ENCODE measurements around the gene SLC35A3. TPM values are rescaled to one million over a fixed set of nuclear protein-coding genes. Genes with fewer than 3 reads are reported as not detected.
"Not testable (repeated sequence)": the region's sequence is repeated elsewhere in the genome, so short reads cannot be mapped to it uniquely, and the experiment has no call there.

The SLC35A3 gene
- total and polyA plus RNA-seq, 9 donors = 8.7 to 17.7 (median 12.6) TPM

DNA sequence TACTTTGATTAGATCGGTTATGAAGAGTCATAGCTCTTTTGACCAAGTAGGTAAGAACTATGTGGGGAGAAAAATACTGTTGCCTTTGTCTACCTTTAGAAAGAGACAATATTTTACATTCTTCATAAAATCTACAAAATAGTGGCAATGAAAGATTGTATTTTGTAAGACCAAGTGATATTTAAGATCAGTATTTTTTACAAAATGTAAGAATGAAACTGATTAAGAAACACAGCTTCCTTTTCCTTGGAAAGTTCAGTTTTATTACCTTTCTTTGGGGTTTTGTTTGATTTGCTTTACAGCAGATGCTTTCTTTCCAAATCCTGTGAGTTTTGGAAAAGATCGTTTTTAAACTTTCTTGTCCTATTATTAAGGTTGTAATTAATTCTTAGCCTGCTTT, 69.8 kb downstream of the SLC35A3 start:
- H3K36me3 ChIP-seq (ENCODE audit: control insufficient read depth, insufficient read depth, low read length) = no peaks in the 10 kb centered on the region
- peak overlapping the region; percentile 99 for H3K27ac ChIP-seq (ENCODE audit: low read length)
- no peaks in the 10 kb centered on the region for H3K27me3 ChIP-seq (ENCODE audit: control insufficient read depth, insufficient read depth, low read length)
- peaks cover 3% of the 10 kb centered on the region for H3K4me1 ChIP-seq (ENCODE audit: control insufficient read depth, insufficient read depth, low read length)
- no peak for DNase-seq
- WGBS (ENCODE audit: insufficient coverage) = no CpG with 5 or more reads among the region's 2 CpGs
- no peak overlapping the region for H3K4me3 ChIP-seq (ENCODE audit: low read length)
- H3K9me3 ChIP-seq (replicated peaks; ENCODE audit: control insufficient read depth, low read depth, low read length) = peaks cover under 1% of the 10 kb centered on the region

DNA sequence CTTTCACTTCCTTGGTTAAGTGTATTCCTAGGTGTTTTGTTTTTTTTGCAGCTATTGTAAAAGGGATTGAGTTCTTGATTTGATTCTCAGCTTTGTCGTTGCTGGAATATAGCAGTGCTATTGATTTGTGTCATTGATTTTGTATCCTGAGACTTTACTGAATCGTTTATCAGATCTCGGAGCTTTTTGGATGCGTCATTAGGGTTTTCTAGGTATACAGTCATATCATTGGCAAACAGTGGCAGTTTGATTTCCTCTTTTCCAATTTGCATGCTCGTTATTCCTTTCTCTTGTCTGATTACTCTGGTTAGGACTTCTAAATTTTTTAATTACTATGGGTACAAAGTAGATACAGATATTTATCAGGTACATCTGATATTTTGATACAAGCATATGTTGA, 75.4 kb downstream of the SLC35A3 start:
- Histone ChIP-seq H3K4me1 (ENCODE audit: control insufficient read depth, insufficient read depth, low read length) (no peaks in the 10 kb centered on the region), H3K27me3 (ENCODE audit: control insufficient read depth, insufficient read depth, low read length) (no peaks in the 10 kb centered on the region), H3K36me3 (ENCODE audit: control insufficient read depth, insufficient read depth, low read length) (peaks cover 3% of the 10 kb centered on the region), H3K4me3 (ENCODE audit: low read length) (no peak overlapping the region), H3K9me3 (replicated peaks; ENCODE audit: control insufficient read depth, low read depth, low read length) (peaks cover 4% of the 10 kb centered on the region), H3K27ac (ENCODE audit: low read length) (no peak overlapping the region)
- 100% methylated on average over 2 of the region's 5 CpGs for WGBS (ENCODE audit: insufficient coverage)
- DNase-seq = no peak

DNA sequence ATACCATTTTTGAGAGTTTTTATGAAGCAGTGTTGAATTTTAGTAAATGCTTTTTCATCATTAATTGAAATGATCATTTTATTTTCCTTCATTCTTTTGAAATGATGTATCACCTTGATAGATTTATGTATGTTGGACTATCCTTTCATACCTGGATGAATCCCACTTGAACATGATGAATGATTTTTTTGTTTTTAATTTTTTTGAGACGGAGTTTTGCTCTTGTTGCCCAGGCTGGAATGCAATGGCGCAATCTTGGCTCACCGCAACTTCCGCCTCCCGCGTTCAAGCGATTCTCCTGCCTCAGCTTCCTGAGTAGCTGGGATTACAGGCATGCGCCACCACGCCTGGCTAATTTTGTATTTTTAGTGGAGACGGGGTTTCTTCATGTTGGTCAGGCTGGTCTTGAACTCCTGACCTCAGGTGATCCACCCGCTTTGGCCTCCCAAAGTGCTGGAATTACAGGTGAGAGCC, 77.5 kb downstream of the SLC35A3 start:
- not testable (repeated sequence) for DNase-seq; H3K4me1 ChIP-seq (ENCODE audit: control insufficient read depth, insufficient read depth, low read length); H3K4me3 ChIP-seq (ENCODE audit: low read length); H3K27me3 ChIP-seq (ENCODE audit: control insufficient read depth, insufficient read depth, low read length); H3K36me3 ChIP-seq (ENCODE audit: control insufficient read depth, insufficient read depth, low read length); H3K9me3 ChIP-seq (replicated peaks; ENCODE audit: control insufficient read depth, low read depth, low read length); H3K27ac ChIP-seq (ENCODE audit: low read length)
- WGBS (ENCODE audit: insufficient coverage) = 100% methylated on average over 1 of the region's 11 CpGs

DNA sequence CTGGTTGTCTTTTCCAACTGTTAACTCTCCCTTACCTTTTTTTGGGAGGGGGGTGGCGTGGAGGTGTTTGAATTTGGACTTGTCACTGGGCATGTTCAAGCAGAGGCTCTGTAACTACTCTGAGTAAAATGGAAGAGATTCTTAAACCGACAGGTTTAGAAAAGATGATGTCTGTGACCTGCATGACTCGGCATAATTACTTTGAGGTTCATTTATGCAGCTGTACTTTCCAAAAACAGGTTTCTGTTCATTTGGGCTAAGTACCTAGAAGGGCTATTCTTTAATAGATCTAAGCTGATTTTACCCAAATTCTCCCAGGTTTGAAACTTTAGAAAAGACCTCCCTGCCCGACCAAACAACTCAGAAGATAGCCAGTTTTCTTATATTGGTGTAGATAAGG, 80.3 kb downstream of the SLC35A3 start:
- H3K36me3 ChIP-seq (ENCODE audit: control insufficient read depth, insufficient read depth, low read length) = peaks cover 6% of the 10 kb centered on the region
- no peak overlapping the region for H3K4me3 ChIP-seq (ENCODE audit: low read length)
- no peaks in the 10 kb centered on the region for H3K27me3 ChIP-seq (ENCODE audit: control insufficient read depth, insufficient read depth, low read length)
- WGBS (ENCODE audit: insufficient coverage) = 80% methylated on average over 2 of the region's 4 CpGs
- no peak for DNase-seq
- H3K4me1 ChIP-seq (ENCODE audit: control insufficient read depth, insufficient read depth, low read length) = no peaks in the 10 kb centered on the region
- H3K27ac ChIP-seq (ENCODE audit: low read length) = no peak overlapping the region
- peaks cover 2% of the 10 kb centered on the region for H3K9me3 ChIP-seq (replicated peaks; ENCODE audit: control insufficient read depth, low read depth, low read length)

DNA sequence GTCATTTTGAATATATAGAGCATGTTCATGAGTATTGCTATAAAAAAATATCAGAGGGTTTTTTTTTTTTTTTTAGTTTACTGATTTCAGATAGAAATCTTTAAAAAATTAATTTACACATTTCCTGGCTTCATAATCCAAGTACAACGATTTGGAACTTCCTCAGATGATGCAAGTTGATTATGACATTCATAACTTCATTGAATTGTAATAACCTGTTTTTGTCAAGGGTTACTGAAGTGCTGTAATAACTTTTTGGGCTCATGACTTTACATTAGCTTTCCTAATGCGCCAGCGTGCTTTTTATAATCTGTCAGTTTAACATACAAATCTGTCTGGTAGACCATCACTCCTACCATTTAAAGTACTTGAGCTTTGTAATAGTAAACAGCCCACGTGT, 81.6 kb downstream of the SLC35A3 start:
- H3K4me3 ChIP-seq (ENCODE audit: low read length) = no peak overlapping the region
- peaks cover 6% of the 10 kb centered on the region for H3K36me3 ChIP-seq (ENCODE audit: control insufficient read depth, insufficient read depth, low read length)
- no peaks in the 10 kb centered on the region for H3K4me1 ChIP-seq (ENCODE audit: control insufficient read depth, insufficient read depth, low read length)
- no peaks in the 10 kb centered on the region for H3K9me3 ChIP-seq (replicated peaks; ENCODE audit: control insufficient read depth, low read depth, low read length)
- no peak overlapping the region for H3K27ac ChIP-seq (ENCODE audit: low read length)
- WGBS (ENCODE audit: insufficient coverage) = no CpG with 5 or more reads among the region's 4 CpGs
- no peaks in the 10 kb centered on the region for H3K27me3 ChIP-seq (ENCODE audit: control insufficient read depth, insufficient read depth, low read length)
- no peak for DNase-seq

DNA sequence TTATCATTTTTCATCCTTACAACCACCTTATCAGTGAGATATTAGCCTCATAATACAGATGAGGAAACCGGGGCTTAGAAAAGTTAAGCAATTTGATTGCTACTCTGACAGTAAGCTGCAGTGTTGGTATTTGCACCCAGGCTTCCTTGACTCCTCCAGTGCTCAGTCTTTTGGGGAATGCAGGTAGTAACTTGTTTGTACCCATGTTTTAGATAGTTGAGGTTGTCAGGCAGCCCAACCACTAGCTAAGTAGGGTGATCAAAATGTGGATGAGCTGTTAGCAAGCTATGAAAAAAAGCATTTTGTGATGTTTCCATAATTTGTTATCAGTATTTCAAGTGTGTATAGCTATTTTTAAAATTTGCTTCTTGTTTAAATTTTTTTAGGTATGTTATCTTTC, 82.1 kb downstream of the SLC35A3 start:
- Histone ChIP-seq H3K4me1 (ENCODE audit: control insufficient read depth, insufficient read depth, low read length) (no peaks in the 10 kb centered on the region), H3K27ac (ENCODE audit: low read length) (no peak overlapping the region), H3K9me3 (replicated peaks; ENCODE audit: control insufficient read depth, low read depth, low read length) (no peaks in the 10 kb centered on the region), H3K4me3 (ENCODE audit: low read length) (no peak overlapping the region), H3K27me3 (ENCODE audit: control insufficient read depth, insufficient read depth, low read length) (no peaks in the 10 kb centered on the region), H3K36me3 (ENCODE audit: control insufficient read depth, insufficient read depth, low read length) (peaks cover 6% of the 10 kb centered on the region)
- no peak for DNase-seq
- WGBS (ENCODE audit: insufficient coverage) = no CpG with 5 or more reads among the region's 1 CpG

DNA sequence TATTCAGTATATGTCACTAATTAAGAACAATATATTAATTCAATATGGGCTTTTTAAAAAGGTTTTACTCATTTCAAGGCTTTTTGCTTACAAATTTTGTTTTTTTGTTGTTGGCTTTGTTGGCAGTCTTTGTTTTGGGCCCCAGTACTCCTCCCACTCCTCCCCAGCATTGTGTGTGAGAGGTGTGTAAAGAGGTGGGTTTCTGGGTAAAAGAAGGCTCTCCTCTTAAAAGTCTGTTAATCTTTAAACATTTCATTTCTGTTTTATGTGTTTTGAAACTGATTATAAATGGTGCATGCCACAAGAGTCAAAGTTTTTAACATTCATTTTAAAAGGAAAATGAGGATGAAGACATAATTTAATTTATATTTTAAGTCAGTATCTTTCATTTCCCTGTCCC, 83.3 kb downstream of the SLC35A3 start:
- H3K4me3 ChIP-seq (ENCODE audit: low read length) = no peak overlapping the region
- H3K4me1 ChIP-seq (ENCODE audit: control insufficient read depth, insufficient read depth, low read length) = no peaks in the 10 kb centered on the region
- no peaks in the 10 kb centered on the region for H3K9me3 ChIP-seq (replicated peaks; ENCODE audit: control insufficient read depth, low read depth, low read length)
- no peaks in the 10 kb centered on the region for H3K27me3 ChIP-seq (ENCODE audit: control insufficient read depth, insufficient read depth, low read length)
- no peak for DNase-seq
- H3K27ac ChIP-seq (ENCODE audit: low read length) = no peak overlapping the region
- H3K36me3 ChIP-seq (ENCODE audit: control insufficient read depth, insufficient read depth, low read length) = peaks cover 6% of the 10 kb centered on the region

DNA sequence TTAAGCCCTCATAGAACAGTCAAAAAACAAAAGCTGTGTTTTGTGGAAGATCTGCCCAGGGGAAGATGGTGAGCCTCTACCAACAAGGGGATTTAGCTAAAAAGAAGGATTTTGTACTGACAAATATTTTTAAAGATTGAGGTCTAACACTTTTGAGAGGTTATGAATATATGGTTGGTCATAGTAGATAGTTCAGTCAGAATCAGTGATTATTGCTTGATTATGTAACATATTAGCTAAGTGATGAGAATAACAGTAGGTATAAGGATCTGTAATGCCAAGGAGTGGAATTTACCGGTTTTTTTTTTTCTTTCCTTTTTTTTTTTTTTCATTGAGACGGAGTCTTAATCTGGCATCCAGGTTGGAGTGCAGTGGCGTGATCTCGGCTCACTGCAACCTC, 83.9 kb downstream of the SLC35A3 start:
- no peaks in the 10 kb centered on the region for H3K4me1 ChIP-seq (ENCODE audit: control insufficient read depth, insufficient read depth, low read length)
- DNase-seq = no peak
- H3K36me3 ChIP-seq (ENCODE audit: control insufficient read depth, insufficient read depth, low read length) = peaks cover 6% of the 10 kb centered on the region
- no peaks in the 10 kb centered on the region for H3K27me3 ChIP-seq (ENCODE audit: control insufficient read depth, insufficient read depth, low read length)
- H3K27ac ChIP-seq (ENCODE audit: low read length) = no peak overlapping the region
- no peaks in the 10 kb centered on the region for H3K9me3 ChIP-seq (replicated peaks; ENCODE audit: control insufficient read depth, low read depth, low read length)
- WGBS (ENCODE audit: insufficient coverage) = 80% methylated on average over 1 of the region's 4 CpGs
- no peak overlapping the region for H3K4me3 ChIP-seq (ENCODE audit: low read length)

DNA sequence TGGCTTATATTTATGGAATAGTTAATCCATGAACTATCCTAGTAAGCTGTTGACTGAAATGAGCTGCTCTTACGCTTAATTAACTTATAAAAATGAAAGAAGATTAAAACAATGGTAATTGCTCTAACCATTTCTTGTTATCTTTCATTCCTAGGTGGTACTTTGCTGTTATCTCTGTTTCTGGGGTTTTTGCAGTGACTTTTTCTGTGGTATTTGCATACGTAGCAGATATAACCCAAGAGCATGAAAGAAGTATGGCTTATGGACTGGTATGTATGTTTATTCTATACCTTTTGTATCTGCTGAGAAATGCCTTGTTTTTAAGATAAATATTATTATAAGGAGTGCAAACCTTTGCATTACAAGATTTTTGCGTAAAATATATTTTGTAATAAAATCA, 91.9 kb downstream of the SLC35A3 start:
- WGBS (ENCODE audit: insufficient coverage) = no CpG with 5 or more reads among the region's 3 CpGs
- Histone ChIP-seq H3K27ac (ENCODE audit: low read length) (no peak overlapping the region), H3K4me3 (ENCODE audit: low read length) (no peak overlapping the region), H3K36me3 (ENCODE audit: control insufficient read depth, insufficient read depth, low read length) (peaks cover 31% of the 10 kb centered on the region), H3K4me1 (ENCODE audit: control insufficient read depth, insufficient read depth, low read length) (no peaks in the 10 kb centered on the region), H3K9me3 (replicated peaks; ENCODE audit: control insufficient read depth, low read depth, low read length) (no peaks in the 10 kb centered on the region), H3K27me3 (ENCODE audit: control insufficient read depth, insufficient read depth, low read length) (no peaks in the 10 kb centered on the region)
- DNase-seq = no peak

DNA sequence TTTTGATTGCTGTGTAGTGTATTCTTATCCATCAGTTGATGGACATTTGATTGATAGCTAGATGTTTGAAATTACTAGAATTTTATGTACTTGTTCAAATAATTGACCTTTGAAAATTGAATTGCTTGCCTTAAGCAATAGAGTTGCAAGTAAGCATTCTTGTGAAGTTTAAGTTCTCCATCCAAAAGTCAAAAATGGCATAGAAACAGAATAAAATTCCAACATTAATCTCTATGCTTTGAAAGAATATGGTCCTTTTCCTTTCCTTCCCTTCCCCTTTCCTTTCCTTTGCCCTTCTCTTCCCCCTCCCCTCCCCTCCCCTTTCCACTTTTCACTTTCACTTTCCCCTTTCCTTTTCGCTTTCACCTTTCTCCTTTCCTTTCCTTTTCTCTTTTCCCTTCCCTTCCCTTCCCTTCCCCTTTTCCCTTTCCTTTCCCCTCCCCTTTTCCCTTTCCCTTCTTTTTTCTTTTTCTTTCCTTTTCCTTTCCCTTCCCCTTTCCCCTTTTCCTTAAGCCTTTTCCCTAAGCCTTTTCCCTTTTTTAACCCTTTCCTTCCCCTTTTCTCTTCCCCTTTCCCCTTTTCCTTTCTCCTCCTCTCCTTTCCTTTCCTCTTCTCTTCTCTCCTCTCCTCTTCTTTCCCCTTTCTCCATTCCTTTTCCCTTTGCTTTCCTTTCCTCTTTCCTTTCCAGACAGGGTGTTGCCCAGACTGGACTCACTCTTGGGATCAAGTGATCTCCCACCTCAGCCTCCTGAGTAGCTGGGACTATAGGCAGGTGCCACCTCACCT, 95.6 kb downstream of the SLC35A3 start:
- Histone ChIP-seq H3K27me3 (ENCODE audit: control insufficient read depth, insufficient read depth, low read length) (no peaks in the 10 kb centered on the region), H3K36me3 (ENCODE audit: control insufficient read depth, insufficient read depth, low read length) (peaks cover 53% of the 10 kb centered on the region), H3K4me3 (ENCODE audit: low read length) (no peak overlapping the region), H3K4me1 (ENCODE audit: control insufficient read depth, insufficient read depth, low read length) (no peaks in the 10 kb centered on the region), H3K9me3 (replicated peaks; ENCODE audit: control insufficient read depth, low read depth, low read length) (no peaks in the 10 kb centered on the region), H3K27ac (ENCODE audit: low read length) (no peak overlapping the region)
- 94% methylated on average over 1 of the region's 1 CpG for WGBS (ENCODE audit: insufficient coverage)
- DNase-seq = no peak

DNA sequence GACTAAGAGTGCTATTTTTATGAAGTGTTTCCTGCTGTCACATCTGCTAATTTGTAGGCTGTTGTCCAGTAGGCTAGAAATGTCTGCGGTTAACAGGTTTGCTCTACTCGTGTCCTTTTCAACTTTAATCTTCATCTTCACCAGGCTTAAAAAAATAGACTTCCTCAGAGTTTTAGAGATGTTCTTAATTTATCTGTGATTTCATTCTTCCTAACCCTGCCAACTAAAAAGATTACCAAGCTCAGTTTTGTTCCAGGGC, 96.1 kb downstream of the SLC35A3 start:
- Histone ChIP-seq H3K4me3 (ENCODE audit: low read length) (no peak overlapping the region), H3K36me3 (ENCODE audit: control insufficient read depth, insufficient read depth, low read length) (peaks cover 48% of the 10 kb centered on the region), H3K27ac (ENCODE audit: low read length) (no peak overlapping the region), H3K27me3 (ENCODE audit: control insufficient read depth, insufficient read depth, low read length) (no peaks in the 10 kb centered on the region), H3K9me3 (replicated peaks; ENCODE audit: control insufficient read depth, low read depth, low read length) (no peaks in the 10 kb centered on the region), H3K4me1 (ENCODE audit: control insufficient read depth, insufficient read depth, low read length) (no peaks in the 10 kb centered on the region)
- no CpG with 5 or more reads among the region's 2 CpGs for WGBS (ENCODE audit: insufficient coverage)
- no peak for DNase-seq

Measured in muscle of leg (tissue), 11 donors.